ENCODE data around the gene PTPRCAP.
A peak's percentile ranks its signal among the peaks of the same experiment; 100 is the strongest.

PTPRCAP gene

GRCh38 chr11:67441098-67441563 lies 3.6 kb upstream of the PTPRCAP start:
- Histone ChIP-seq H3K9me3 (ENCODE audit: control extremely low read depth in 1 of 5, control insufficient read depth in 4 of 5, insufficient read depth in 2 of 5, low read depth in 1 of 5, low read length in 4 of 5) (no peaks in the 10 kb centered on the region), H3K27me3 (replicated peaks in 2 of 5; ENCODE audit: control insufficient read depth in 4 of 5, insufficient read depth in 5 of 5, low read length in 4 of 5) (no peaks in the 10 kb centered on the region), H3K36me3 (ENCODE audit: control insufficient read depth in 4 of 4, insufficient read depth in 4 of 4, low read length in 3 of 4) (peaks cover 0 to 29% (median 0%) of the 10 kb centered on the region in 4 experiments), H3K4me1 (ENCODE audit: control extremely low read depth in 1 of 4, control insufficient read depth in 4 of 4, insufficient read depth in 4 of 4, low read length in 3 of 4) (peaks cover 1 to 80% (median 71%) of the 10 kb centered on the region in 4 experiments), H3K4me3 (ENCODE audit: control insufficient read depth in 1 of 7, extremely low read depth in 1 of 7, insufficient read depth in 4 of 7, low read depth in 2 of 7, low read length in 6 of 7) (no peak overlapping the region), H3K27ac (ENCODE audit: insufficient read depth in 1 of 2, low read depth in 1 of 2, low read length in 2 of 2, poor library complexity in 1 of 2, severe bottlenecking in 2 of 2) (no peak overlapping the region)
- POLR2A ChIA-PET = interaction anchor here (1.4 kb wide), 1 partner anchor 40 kb away, joined by 6 read pairs; the partner anchor contains the start of gene PPP1CA
- DNase-seq = no peak
- CTCF ChIA-PET = interaction anchor here (0.6 to 2.1 kb wide), 7 partner anchors 9 to 64 kb away, joined by 3 to 11 read pairs (median 3); partner anchors contain the start of genes PITPNM1, PPP1CA, RAD9A and RPS6KB2
- WGBS (ENCODE audit: insufficient coverage) = 85% methylated on average over 19 of the region's 21 CpGs

- no peak overlapping the region for H3K27ac ChIP-seq (ENCODE audit: insufficient read depth in 1 of 2, low read depth in 1 of 2, low read length in 2 of 2, poor library complexity in 1 of 2, severe bottlenecking in 2 of 2)
- peaks cover 1 to 85% (median 75%) of the 10 kb centered on the region in 4 experiments for H3K4me1 ChIP-seq (ENCODE audit: control extremely low read depth in 1 of 4, control insufficient read depth in 4 of 4, insufficient read depth in 4 of 4, low read length in 3 of 4)
- 60% methylated on average over 14 of the region's 17 CpGs for WGBS (ENCODE audit: insufficient coverage)
- peaks cover 2 to 36% (median 4%) of the 10 kb centered on the region in 4 experiments for H3K36me3 ChIP-seq (ENCODE audit: control insufficient read depth in 4 of 4, insufficient read depth in 4 of 4, low read length in 3 of 4)
- H3K27me3 ChIP-seq (replicated peaks in 2 of 5; ENCODE audit: control insufficient read depth in 4 of 5, insufficient read depth in 5 of 5, low read length in 4 of 5) = no peaks in the 10 kb centered on the region
- H3K4me3 ChIP-seq (ENCODE audit: control insufficient read depth in 1 of 7, extremely low read depth in 1 of 7, insufficient read depth in 4 of 7, low read depth in 2 of 7, low read length in 6 of 7) = no peak overlapping the region
- POLR2A ChIA-PET = interaction anchor here (1.4 kb wide), 1 partner anchor 39 kb away, joined by 6 read pairs; the partner anchor contains the start of gene PPP1CA
- H3K9me3 ChIP-seq (ENCODE audit: control extremely low read depth in 1 of 5, control insufficient read depth in 4 of 5, insufficient read depth in 2 of 5, low read depth in 1 of 5, low read length in 4 of 5) = no peaks in the 10 kb centered on the region
- CTCF ChIA-PET = interaction anchor here (0.6 to 2.1 kb wide), 9 partner anchors 9 to 65 kb away, joined by 3 to 11 read pairs (median 3); partner anchors contain the start of genes PITPNM1, PPP1CA, RAD9A and RPS6KB2
- no peak for DNase-seq
Observed at GRCh38 chr11:67440229-67441097, 3.0 kb upstream of the PTPRCAP start.

- Histone ChIP-seq H3K4me3 (ENCODE audit: control insufficient read depth in 1 of 7, extremely low read depth in 1 of 7, insufficient read depth in 4 of 7, low read depth in 2 of 7, low read length in 6 of 7) (peak overlapping the region in 1 of 7 experiments; percentile 20), H3K27me3 (replicated peaks in 2 of 5; ENCODE audit: control insufficient read depth in 4 of 5, insufficient read depth in 5 of 5, low read length in 4 of 5) (no peaks in the 10 kb centered on the region), H3K9me3 (ENCODE audit: control extremely low read depth in 1 of 5, control insufficient read depth in 4 of 5, insufficient read depth in 2 of 5, low read depth in 1 of 5, low read length in 4 of 5) (no peaks in the 10 kb centered on the region), H3K4me1 (ENCODE audit: control extremely low read depth in 1 of 4, control insufficient read depth in 4 of 4, insufficient read depth in 4 of 4, low read length in 3 of 4) (peaks cover 1 to 85% (median 77%) of the 10 kb centered on the region in 4 experiments), H3K27ac (ENCODE audit: insufficient read depth in 1 of 2, low read depth in 1 of 2, low read length in 2 of 2, poor library complexity in 1 of 2, severe bottlenecking in 2 of 2) (no peak overlapping the region), H3K36me3 (ENCODE audit: control insufficient read depth in 4 of 4, insufficient read depth in 4 of 4, low read length in 3 of 4) (peaks cover 2 to 45% (median 10%) of the 10 kb centered on the region in 4 experiments)
- ChIA-PET CTCF (interaction anchor here (0.7 to 2.1 kb wide), 6 partner anchors 11 to 43 kb away, joined by 3 to 11 read pairs (median 4); partner anchors contain the start of genes AIP and PPP1CA), POLR2A (interaction anchor here (1.1 to 1.4 kb wide), 3 partner anchors 12 to 38 kb away, joined by 4 to 6 read pairs (median 4); partner anchors contain the start of genes PPP1CA and RPS6KB2)
- 63% methylated on average over 27 of the region's 31 CpGs for WGBS (ENCODE audit: insufficient coverage)
- DNase-seq = peak in 1 of 3 donors; percentile 42
Observed at GRCh38 chr11:67439321-67440228, 2.1 kb upstream of the PTPRCAP start.

GRCh38 chr11:67438158-67438902 lies 848 bp upstream of the PTPRCAP start:
- POLR2A ChIA-PET = interaction anchor here (0.7 to 2.2 kb wide), 9 partner anchors 10 to 37 kb away, joined by 3 to 10 read pairs (median 4); partner anchors contain the start of genes PPP1CA, RPS6KB2 and TMEM134
- Histone ChIP-seq H3K4me1 (ENCODE audit: control extremely low read depth in 1 of 4, control insufficient read depth in 4 of 4, insufficient read depth in 4 of 4, low read length in 3 of 4) (peaks cover 1 to 90% (median 77%) of the 10 kb centered on the region in 4 experiments), H3K4me3 (ENCODE audit: control insufficient read depth in 1 of 7, extremely low read depth in 1 of 7, insufficient read depth in 4 of 7, low read depth in 2 of 7, low read length in 6 of 7) (peak overlapping the region in 4 of 7 experiments; percentile 31 to 89 (median 78)), H3K27me3 (replicated peaks in 2 of 5; ENCODE audit: control insufficient read depth in 4 of 5, insufficient read depth in 5 of 5, low read length in 4 of 5) (no peaks in the 10 kb centered on the region), H3K9me3 (ENCODE audit: control extremely low read depth in 1 of 5, control insufficient read depth in 4 of 5, insufficient read depth in 2 of 5, low read depth in 1 of 5, low read length in 4 of 5) (no peaks in the 10 kb centered on the region), H3K27ac (ENCODE audit: insufficient read depth in 1 of 2, low read depth in 1 of 2, low read length in 2 of 2, poor library complexity in 1 of 2, severe bottlenecking in 2 of 2) (peak overlapping the region in 1 of 2 experiments; percentile 79), H3K36me3 (ENCODE audit: control insufficient read depth in 4 of 4, insufficient read depth in 4 of 4, low read length in 3 of 4) (peaks cover 2 to 57% (median 17%) of the 10 kb centered on the region in 4 experiments)
- CTCF ChIA-PET = interaction anchor here (0.7 to 2.7 kb wide), 10 partner anchors 9 to 65 kb away, joined by 3 to 19 read pairs (median 5); partner anchors contain the start of genes CLCF1, PPP1CA, RPS6KB2 and TBC1D10C
- WGBS (ENCODE audit: insufficient coverage) = 89% methylated on average over 35 of the region's 41 CpGs
- no peak for DNase-seq

- ChIA-PET POLR2A (interaction anchor here (0.7 to 2.2 kb wide), 8 partner anchors 12 to 36 kb away, joined by 3 to 10 read pairs (median 4); partner anchors contain the start of genes PPP1CA and TMEM134), CTCF (interaction anchor here (0.7 to 2.7 kb wide), 9 partner anchors 9 to 65 kb away, joined by 3 to 19 read pairs (median 5); partner anchors contain the start of genes CLCF1, PPP1CA, RPS6KB2 and TBC1D10C)
- peak overlapping the region; percentile 15 to 79 for H3K27ac ChIP-seq (ENCODE audit: insufficient read depth in 1 of 2, low read depth in 1 of 2, low read length in 2 of 2, poor library complexity in 1 of 2, severe bottlenecking in 2 of 2)
- peaks cover 2 to 62% (median 22%) of the 10 kb centered on the region in 4 experiments for H3K36me3 ChIP-seq (ENCODE audit: control insufficient read depth in 4 of 4, insufficient read depth in 4 of 4, low read length in 3 of 4)
- no peaks in the 10 kb centered on the region for H3K27me3 ChIP-seq (replicated peaks in 2 of 5; ENCODE audit: control insufficient read depth in 4 of 5, insufficient read depth in 5 of 5, low read length in 4 of 5)
- H3K4me3 ChIP-seq (ENCODE audit: control insufficient read depth in 1 of 7, extremely low read depth in 1 of 7, insufficient read depth in 4 of 7, low read depth in 2 of 7, low read length in 6 of 7) = peak overlapping the region; percentile 18 to 89 (median 73)
- no peaks in the 10 kb centered on the region for H3K9me3 ChIP-seq (ENCODE audit: control extremely low read depth in 1 of 5, control insufficient read depth in 4 of 5, insufficient read depth in 2 of 5, low read depth in 1 of 5, low read length in 4 of 5)
- peaks cover 1 to 87% (median 78%) of the 10 kb centered on the region in 4 experiments for H3K4me1 ChIP-seq (ENCODE audit: control extremely low read depth in 1 of 4, control insufficient read depth in 4 of 4, insufficient read depth in 4 of 4, low read length in 3 of 4)
- 32% methylated on average over 3 of the region's 3 CpGs for WGBS (ENCODE audit: insufficient coverage)
- no peak for DNase-seq
Observed at GRCh38 chr11:67437809-67438157, 301 bp upstream of the PTPRCAP start.
